ENCODE data around the gene DPCD.

The DPCD gene

DNA sequence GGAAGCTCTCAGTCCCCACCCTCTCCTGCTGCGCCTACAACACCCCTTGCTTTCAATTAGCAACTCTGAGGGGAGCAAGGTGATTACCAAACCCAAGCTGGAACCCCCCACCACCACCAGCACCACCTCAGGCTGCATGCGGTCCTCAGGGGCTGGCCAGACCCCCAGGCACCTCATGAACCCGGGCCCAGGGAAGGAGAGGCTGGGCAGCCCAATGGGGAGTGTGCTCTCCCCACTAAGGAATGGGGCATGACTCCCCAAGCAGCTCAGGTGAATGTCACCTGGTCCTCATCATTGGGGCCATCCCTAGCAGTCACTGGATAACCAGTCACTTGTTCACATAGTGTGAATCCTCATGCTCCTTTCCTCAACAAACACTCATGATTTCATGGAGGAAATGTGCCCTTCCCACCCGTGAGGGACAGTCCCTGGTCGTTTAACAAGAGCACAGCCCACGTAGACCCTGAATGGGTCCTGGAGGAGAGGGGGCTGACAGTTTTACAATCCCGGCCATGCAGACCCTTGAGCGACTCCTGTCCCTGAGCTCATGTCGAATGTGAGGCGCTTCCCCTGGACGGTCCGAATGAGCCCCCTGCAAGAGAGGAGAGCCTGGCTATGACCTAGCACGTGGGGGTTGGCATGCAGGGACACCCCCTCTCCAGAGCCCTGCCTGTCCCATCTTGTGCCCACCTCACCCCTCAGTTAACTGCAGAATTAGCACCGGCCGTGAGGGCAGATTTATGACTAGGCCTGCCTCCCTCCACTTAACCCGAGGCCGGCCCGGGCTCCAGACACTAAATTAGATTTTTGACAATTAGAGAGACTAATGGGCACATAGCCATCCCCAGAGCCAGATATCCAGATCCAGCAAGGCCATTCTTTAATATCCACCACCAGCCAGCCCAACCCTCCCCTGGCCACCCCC, 29.2 kb upstream of the DPCD start:
- H3K4me3 ChIP-seq (ENCODE audit: low read depth, low read length): no peak overlapping the region
- TF ChIP-seq, protein P1, sequence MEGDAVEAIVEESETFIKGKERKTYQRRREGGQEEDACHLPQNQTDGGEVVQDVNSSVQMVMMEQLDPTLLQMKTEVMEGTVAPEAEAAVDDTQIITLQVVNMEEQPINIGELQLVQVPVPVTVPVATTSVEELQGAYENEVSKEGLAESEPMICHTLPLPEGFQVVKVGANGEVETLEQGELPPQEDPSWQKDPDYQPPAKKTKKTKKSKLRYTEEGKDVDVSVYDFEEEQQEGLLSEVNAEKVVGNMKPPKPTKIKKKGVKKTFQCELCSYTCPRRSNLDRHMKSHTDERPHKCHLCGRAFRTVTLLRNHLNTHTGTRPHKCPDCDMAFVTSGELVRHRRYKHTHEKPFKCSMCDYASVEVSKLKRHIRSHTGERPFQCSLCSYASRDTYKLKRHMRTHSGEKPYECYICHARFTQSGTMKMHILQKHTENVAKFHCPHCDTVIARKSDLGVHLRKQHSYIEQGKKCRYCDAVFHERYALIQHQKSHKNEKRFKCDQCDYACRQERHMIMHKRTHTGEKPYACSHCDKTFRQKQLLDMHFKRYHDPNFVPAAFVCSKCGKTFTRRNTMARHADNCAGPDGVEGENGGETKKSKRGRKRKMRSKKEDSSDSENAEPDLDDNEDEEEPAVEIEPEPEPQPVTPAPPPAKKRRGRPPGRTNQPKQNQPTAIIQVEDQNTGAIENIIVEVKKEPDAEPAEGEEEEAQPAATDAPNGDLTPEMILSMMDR (IDR thresholded peaks at IDR 0.05; ENCODE audit: borderline replicate concordance, insufficient read depth, low read depth, low read length): no peak

DNA sequence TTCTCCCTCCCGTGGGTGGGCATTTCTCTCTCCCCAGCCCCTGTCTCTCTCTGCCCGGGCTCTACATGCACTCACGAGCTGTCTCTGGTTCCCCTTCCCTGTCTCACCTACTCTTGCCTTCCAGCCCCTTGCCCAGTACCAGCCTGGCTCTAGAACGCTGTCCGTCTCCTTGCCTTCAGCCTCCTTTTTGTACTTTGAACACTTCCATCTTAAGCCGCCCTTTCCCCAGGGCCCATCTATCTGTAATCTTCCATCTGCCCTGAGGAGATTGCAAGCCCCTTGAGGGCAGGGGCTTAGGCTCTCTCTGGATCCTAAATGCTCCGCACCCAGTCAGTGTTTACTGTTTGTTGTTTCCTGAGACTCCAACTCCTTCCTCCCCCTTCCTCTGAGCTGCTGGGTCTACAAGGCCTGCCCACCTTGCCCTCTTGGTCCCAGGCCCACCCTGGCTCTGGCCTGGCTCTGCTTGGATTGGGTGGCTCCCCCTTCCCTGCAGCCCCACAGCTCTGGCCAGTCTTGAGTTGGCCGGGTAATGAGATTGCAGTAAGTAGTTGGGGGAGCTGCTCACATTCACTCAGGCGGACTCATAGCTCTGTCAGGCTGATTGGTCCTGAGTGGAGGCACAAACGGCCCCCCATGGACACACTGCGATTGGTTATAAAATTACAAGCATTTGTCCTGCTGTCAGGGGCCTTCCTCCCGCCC, 28.4 kb upstream of the DPCD start:
- TF ChIP-seq, protein P1 (IDR thresholded peaks at IDR 0.05; ENCODE audit: borderline replicate concordance, insufficient read depth, low read depth, low read length): no peak
- no peak overlapping the region for H3K4me3 ChIP-seq (ENCODE audit: low read depth, low read length)

DNA sequence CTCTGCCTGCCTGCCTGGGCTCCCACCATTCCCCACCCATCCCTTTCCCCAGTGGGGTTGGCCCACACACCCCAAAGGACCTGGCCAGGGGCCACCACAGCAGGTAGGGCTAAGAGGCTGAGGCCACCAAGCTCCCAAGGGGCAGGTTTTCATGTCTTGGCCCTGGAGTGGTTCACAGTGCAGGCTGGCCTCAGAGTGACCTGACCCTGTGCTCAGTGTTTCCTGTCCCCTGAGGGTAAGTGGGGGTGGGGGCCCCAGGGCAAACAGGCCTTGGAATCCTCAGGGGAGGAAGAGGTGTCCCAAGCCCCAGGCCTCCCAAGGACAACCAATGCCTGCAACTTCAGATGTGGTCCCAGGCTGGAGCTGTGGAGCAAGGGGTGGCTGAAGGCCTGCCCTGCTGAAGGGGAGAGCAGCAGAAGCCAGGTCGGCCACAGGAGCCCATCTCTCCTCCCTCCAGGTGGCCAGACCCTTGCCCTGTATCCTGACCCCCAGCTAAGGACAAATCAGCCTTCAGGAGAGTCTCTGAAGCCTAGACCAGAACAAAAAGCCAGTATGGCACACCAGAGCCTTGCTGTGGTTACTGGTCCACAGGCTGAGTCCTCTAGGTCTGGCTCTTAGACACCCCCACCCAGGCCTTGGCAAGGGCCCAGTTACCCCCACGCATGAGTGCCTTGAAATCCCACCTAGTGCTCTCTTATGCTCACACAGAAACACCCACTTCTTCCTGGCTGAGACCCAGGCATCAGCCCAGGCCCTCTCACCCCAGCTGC, 27.6 kb upstream of the DPCD start:
- TF ChIP-seq, protein P1 (IDR thresholded peaks at IDR 0.05; ENCODE audit: borderline replicate concordance, insufficient read depth, low read depth, low read length): no peak
- no peak overlapping the region for H3K4me3 ChIP-seq (ENCODE audit: low read depth, low read length)

DNA sequence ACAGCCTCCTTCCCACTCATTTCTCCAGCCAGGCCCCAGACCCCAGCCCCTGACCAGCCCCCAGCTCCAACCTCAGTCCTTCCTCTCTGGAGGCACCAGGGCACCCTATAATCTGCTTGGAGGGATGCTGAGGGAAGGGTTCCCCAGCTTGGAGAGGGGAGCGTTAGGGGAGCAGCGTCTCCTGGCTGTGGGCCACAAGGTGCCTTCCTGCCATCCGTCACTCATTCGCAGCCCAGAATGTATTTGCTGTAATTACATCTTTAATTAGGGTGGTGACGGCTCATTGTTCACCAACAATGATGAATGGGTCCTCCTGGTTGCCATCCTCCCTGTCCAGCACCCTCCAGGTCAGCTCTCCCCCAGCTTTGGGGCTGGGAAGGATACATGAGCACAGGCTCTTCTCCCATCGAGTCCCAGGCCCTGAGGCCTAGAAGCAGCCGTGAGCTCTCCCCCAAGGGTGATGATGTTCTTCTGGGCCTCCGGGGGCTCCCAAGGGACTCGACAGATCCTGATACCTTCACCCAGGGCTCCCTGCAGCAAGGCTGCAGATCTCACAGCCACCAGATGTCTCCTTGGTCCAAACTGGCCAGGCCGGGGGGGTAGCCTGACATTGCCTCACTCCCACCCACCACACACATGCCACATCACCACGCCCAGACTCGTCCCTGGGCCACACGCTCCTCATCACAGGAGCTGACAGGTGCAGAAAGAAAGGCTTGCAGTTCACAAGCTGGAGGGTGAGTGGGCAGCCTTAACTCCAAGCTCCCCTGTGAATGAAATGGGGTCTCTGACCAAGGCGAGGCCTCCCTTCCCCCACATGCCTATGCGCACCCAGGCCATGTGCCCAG, 26.8 kb upstream of the DPCD start:
- H3K4me3 ChIP-seq (ENCODE audit: low read depth, low read length): no peak overlapping the region
- TF ChIP-seq, protein P1 (IDR thresholded peaks at IDR 0.05; ENCODE audit: borderline replicate concordance, insufficient read depth, low read depth, low read length): no peak

DNA sequence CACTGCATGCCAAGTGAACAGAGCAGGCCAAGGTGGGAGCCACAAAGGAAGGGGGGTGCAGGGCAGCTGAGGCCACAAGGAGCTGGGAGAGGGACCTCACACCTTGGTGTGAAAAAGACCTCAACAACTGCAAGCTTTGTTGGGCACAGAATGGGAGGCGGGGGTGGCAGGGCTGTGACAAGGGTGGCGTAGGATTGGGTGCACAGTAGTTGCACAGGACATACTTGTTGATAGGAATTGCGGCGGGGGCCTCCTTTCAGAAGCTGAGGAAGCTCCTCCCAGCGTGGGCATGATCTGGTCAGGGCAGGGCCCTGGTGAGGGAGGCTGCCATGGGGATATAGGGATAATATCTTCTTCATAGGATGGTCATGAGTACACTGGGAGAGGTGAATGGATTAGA, 25.9 kb upstream of the DPCD start:
- H3K4me3 ChIP-seq (ENCODE audit: low read depth, low read length): no peak overlapping the region
- TF ChIP-seq, protein P1 (IDR thresholded peaks at IDR 0.05; ENCODE audit: borderline replicate concordance, insufficient read depth, low read depth, low read length): no peak

DNA sequence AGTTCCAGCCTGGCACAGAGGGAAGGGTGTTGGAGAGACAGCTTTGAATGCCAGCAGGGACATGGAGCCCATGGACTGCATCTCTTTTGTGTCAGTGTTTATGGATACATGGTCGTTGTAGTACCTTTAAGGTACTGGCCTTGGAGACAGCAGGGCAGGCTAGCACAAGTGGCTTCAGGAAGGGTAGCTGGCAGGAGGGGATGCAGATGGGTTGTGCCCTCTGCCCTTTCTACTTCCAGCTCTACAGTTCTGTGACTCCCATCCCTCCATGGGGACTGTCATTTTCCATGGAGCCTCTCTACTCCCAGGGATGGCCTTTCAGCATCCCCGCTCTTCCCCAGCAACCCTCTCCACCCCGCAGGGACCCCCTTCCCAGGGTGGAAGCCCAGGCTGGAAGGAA, 25.1 kb upstream of the DPCD start:
- TF ChIP-seq, protein P1 (IDR thresholded peaks at IDR 0.05; ENCODE audit: borderline replicate concordance, insufficient read depth, low read depth, low read length): no peak
- H3K4me3 ChIP-seq (ENCODE audit: low read depth, low read length): no peak overlapping the region

All from GM12875 (cell line).